Subcutaneous adipose tissue (tissue), 4 donors: ENCODE measurements around the gene CNTROB. TPM values are rescaled to one million over a fixed set of nuclear protein-coding genes. Genes with fewer than 3 reads are reported as not detected.

Experiments
- CTCF ChIP-seq: fragments of 450-650 bp; IDR thresholded peaks from one replicate; pipeline ENCODE4 v1.5.1; 2016; ENCODE audit warnings: low read depth, mild to moderate bottlenecking, control low read depth, antibody characterized with exemption, moderate library complexity
- total RNA-seq, 4 donors: library from RNA; depleted of rRNA; stranded (reverse); fragments of >200 nt; gene quantifications; one replicate each; pipeline ENCODE4 v1.1.0, GENCODE V29; 2016

Gene CNTROB
- total RNA-seq, 4 donors from 2014 or later = 7.5 to 27.3 (median 21.9) TPM

- TF ChIP-seq CTCF = no peak
Observed at GRCh38 chr17:7922845-7923628, 9.0 kb upstream of the CNTROB start.

GRCh38 chr17:7927596-7927995 is 4.4 kb upstream of the CNTROB start:
- no peak for TF ChIP-seq CTCF

GRCh38 chr17:7929158-7930023 is 2.6 kb upstream of the CNTROB start, which contains the start of gene KCNAB3:
Gene KCNAB3 (minus strand): TSS chr17:7929856. CDS start chr17:7929435, 421 bp downstream.
- no peak for TF ChIP-seq CTCF

- no peak for TF ChIP-seq CTCF
Observed at GRCh38 chr17:7930841-7931631, 970 bp upstream of the CNTROB start.

- TF ChIP-seq CTCF = no peak
Observed at GRCh38 chr17:7932483-7932891, 481 bp downstream of the CNTROB start.

- TF ChIP-seq CTCF = no peak
Observed at GRCh38 chr17:7932949-7933348, 943 bp downstream of the CNTROB start.
